Panc1 (cell line): ENCODE results near the gene KIF17.

ENCODE experiments used
- POLR2AphosphoS5 ChIP-seq: IDR thresholded peaks from 2 replicates; pipeline ENCODE4 v1.6.1; 2012; ENCODE audit warnings: mild to moderate bottlenecking, low read depth, low read length, moderate library complexity
- SIN3A ChIP-seq: IDR thresholded peaks from 2 replicates; pipeline ENCODE4 v1.6.1; 2012; ENCODE audit warnings: low read depth, mild to moderate bottlenecking, low read length, moderate library complexity, borderline replicate concordance; ENCODE audit not compliant: insufficient read depth
- TCF7L2 ChIP-seq: IDR thresholded peaks from 2 replicates; pipeline ENCODE4 v1.6.1; 2011; ENCODE audit warnings: mild to moderate bottlenecking, low read depth, low read length, inconsistent platforms
- TF ChIP-seq, protein P1 (sequence below): fragments of 450-650 bp; IDR thresholded peaks from 2 replicates; pipeline ENCODE4 v1.5.1; 2017; ENCODE audit warnings: mild to moderate bottlenecking
- TF ChIP-seq, protein P2 (sequence below), 2 experiments: IDR thresholded peaks; 2 replicates each; pipeline ENCODE4 v1.6.1; 2011 to 2012; ENCODE audit warnings: low read depth in 2 of 2, control low read depth in 1 of 2, low read length in 1 of 2, mild to moderate bottlenecking in 1 of 2, moderate library complexity in 1 of 2; ENCODE audit not compliant: insufficient read depth in 1 of 2

DNA sequence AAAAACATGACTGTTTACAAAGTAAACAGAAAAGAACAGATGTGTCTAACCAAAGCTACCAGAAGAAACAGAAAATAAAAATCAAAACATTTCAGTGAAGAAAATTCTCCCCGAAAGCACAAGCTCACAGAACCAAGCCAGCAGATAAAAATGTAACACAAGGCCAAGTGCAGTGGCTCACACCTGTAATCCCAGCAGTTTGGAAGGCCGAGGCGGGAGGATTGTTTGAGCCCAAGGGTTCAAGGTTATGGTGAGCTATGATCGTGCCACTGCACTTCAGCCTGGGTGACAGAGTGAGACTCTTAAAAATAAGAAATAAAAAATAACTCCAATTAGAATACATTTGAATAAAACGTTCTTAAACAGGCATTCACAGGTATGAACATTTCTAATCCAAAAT, 37.5 kb downstream of the KIF17 start:
- TF ChIP-seq, protein P1, sequence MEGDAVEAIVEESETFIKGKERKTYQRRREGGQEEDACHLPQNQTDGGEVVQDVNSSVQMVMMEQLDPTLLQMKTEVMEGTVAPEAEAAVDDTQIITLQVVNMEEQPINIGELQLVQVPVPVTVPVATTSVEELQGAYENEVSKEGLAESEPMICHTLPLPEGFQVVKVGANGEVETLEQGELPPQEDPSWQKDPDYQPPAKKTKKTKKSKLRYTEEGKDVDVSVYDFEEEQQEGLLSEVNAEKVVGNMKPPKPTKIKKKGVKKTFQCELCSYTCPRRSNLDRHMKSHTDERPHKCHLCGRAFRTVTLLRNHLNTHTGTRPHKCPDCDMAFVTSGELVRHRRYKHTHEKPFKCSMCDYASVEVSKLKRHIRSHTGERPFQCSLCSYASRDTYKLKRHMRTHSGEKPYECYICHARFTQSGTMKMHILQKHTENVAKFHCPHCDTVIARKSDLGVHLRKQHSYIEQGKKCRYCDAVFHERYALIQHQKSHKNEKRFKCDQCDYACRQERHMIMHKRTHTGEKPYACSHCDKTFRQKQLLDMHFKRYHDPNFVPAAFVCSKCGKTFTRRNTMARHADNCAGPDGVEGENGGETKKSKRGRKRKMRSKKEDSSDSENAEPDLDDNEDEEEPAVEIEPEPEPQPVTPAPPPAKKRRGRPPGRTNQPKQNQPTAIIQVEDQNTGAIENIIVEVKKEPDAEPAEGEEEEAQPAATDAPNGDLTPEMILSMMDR, result no peak
- TF ChIP-seq POLR2AphosphoS5 (no peak), SIN3A (no peak), TCF7L2 (no peak)
- TF ChIP-seq, protein P2, sequence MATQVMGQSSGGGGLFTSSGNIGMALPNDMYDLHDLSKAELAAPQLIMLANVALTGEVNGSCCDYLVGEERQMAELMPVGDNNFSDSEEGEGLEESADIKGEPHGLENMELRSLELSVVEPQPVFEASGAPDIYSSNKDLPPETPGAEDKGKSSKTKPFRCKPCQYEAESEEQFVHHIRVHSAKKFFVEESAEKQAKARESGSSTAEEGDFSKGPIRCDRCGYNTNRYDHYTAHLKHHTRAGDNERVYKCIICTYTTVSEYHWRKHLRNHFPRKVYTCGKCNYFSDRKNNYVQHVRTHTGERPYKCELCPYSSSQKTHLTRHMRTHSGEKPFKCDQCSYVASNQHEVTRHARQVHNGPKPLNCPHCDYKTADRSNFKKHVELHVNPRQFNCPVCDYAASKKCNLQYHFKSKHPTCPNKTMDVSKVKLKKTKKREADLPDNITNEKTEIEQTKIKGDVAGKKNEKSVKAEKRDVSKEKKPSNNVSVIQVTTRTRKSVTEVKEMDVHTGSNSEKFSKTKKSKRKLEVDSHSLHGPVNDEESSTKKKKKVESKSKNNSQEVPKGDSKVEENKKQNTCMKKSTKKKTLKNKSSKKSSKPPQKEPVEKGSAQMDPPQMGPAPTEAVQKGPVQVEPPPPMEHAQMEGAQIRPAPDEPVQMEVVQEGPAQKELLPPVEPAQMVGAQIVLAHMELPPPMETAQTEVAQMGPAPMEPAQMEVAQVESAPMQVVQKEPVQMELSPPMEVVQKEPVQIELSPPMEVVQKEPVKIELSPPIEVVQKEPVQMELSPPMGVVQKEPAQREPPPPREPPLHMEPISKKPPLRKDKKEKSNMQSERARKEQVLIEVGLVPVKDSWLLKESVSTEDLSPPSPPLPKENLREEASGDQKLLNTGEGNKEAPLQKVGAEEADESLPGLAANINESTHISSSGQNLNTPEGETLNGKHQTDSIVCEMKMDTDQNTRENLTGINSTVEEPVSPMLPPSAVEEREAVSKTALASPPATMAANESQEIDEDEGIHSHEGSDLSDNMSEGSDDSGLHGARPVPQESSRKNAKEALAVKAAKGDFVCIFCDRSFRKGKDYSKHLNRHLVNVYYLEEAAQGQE (IDR thresholded peaks at IDR 0.05; ENCODE audit: insufficient read depth in 1 of 2, low read depth in 2 of 2, low read length in 1 of 2), result no peak
